ENCODE results near the gene SUN5. TPM values are rescaled to one million over a fixed set of nuclear protein-coding genes. Genes with fewer than 3 reads are reported as not detected.
A peak's percentile ranks its signal among the peaks of the same experiment; 100 is the strongest.

Gene SUN5
- total RNA-seq, 1 experiment from 2014 or later: not detected

DNA sequence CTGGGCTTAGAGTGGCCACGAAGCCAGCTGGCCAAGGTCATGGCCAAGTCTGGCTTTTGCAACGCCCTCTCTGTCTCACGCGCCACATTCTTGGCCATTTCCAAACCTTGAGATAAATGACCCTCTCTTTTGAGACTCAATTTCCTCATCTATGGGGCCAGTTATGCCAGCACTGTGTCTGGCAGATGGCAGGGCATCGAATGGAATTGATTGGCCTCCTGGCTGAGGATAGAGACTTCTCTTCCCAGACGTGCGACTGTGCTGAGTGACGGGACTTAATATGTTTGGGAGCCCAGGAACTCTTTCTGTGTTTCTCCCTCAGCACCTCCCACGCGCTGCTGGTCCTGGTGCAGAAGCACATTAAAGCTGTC lies 10.9 kb upstream of the SUN5 start:
- Mint-ChIP-seq H3K9me3 (no peaks in the 10 kb centered on the region), H3K27ac (peak overlapping the region in 2 of 3 experiments; percentile 42 to 69; a peak in 4 of 7 replicates), H3K4me3 (no peak overlapping the region), H3K36me3 (ENCODE audit: insufficient read depth in 1 of 3, low read depth in 3 of 3) (no peaks in the 10 kb centered on the region), H3K4me1 (peaks cover 21 to 23% of the 10 kb centered on the region in 2 experiments), H3K27me3 (ENCODE audit: low read depth) (peaks cover 18% of the 10 kb centered on the region)
- H3K79me2 ChIP-seq (ENCODE audit: insufficient read depth, low read length): no peaks in the 10 kb centered on the region
- H3K9ac ChIP-seq (ENCODE audit: extremely low read depth, insufficient read length, low read length): no peak overlapping the region
- no peak overlapping the region for H4K5ac ChIP-seq (ENCODE audit: insufficient read length, low read depth, low read length)
- H3K14ac ChIP-seq (ENCODE audit: insufficient read depth, low read length): no peak overlapping the region
- no peak overlapping the region for H3K23ac ChIP-seq (ENCODE audit: insufficient read length, low read depth, low read length)
- no peak overlapping the region for H3K4ac ChIP-seq (ENCODE audit: low read depth, low read length)
- no peak overlapping the region for H3K27ac ChIP-seq (ENCODE audit: insufficient read length, low read depth, low read length)
- H2AFZ ChIP-seq (ENCODE audit: low read length): no peak overlapping the region
- no peaks in the 10 kb centered on the region for H4K20me1 ChIP-seq (ENCODE audit: control insufficient read depth, insufficient read depth, insufficient read length)
- no peaks in the 10 kb centered on the region for H3K4me1 ChIP-seq (ENCODE audit: insufficient read depth, low read length)
- H2AK5ac ChIP-seq (ENCODE audit: insufficient read length, low read length): no peak overlapping the region
- no peak for DNase-seq
- no peak overlapping the region for H2BK12ac ChIP-seq (ENCODE audit: insufficient read length, low read depth, low read length)
- H2BK20ac ChIP-seq (ENCODE audit: low read depth, low read length, poor library complexity, severe bottlenecking): no peak overlapping the region
- no peaks in the 10 kb centered on the region for H3K9me3 ChIP-seq (ENCODE audit: control insufficient read depth, low read depth, low read length)
- no peaks in the 10 kb centered on the region for H3K23me2 ChIP-seq (ENCODE audit: insufficient read length, low read depth, low read length, poor library complexity, severe bottlenecking)
- H2BK5ac ChIP-seq (ENCODE audit: insufficient read length, low read length): no peak overlapping the region
- WGBS (ENCODE audit: extremely low coverage, insufficient read length, low lambda C conversion rate): no CpG with 5 or more reads among the region's 10 CpGs
- H3K79me1 ChIP-seq (ENCODE audit: insufficient read depth, low read depth, low read length, poor library complexity, severe bottlenecking): no peaks in the 10 kb centered on the region
- TF ChIP-seq, protein P1, sequence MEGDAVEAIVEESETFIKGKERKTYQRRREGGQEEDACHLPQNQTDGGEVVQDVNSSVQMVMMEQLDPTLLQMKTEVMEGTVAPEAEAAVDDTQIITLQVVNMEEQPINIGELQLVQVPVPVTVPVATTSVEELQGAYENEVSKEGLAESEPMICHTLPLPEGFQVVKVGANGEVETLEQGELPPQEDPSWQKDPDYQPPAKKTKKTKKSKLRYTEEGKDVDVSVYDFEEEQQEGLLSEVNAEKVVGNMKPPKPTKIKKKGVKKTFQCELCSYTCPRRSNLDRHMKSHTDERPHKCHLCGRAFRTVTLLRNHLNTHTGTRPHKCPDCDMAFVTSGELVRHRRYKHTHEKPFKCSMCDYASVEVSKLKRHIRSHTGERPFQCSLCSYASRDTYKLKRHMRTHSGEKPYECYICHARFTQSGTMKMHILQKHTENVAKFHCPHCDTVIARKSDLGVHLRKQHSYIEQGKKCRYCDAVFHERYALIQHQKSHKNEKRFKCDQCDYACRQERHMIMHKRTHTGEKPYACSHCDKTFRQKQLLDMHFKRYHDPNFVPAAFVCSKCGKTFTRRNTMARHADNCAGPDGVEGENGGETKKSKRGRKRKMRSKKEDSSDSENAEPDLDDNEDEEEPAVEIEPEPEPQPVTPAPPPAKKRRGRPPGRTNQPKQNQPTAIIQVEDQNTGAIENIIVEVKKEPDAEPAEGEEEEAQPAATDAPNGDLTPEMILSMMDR (conservative IDR thresholded peaks at IDR 0.05): no peak
- no peaks in the 10 kb centered on the region for H3K27me3 ChIP-seq (ENCODE audit: insufficient read depth, low read length)
- no peak overlapping the region for H3T11ph ChIP-seq (ENCODE audit: low read length)
- no peak overlapping the region for H2BK120ac ChIP-seq (ENCODE audit: low read depth, low read length, poor library complexity, severe bottlenecking)
- no peak overlapping the region for H2BK15ac ChIP-seq (ENCODE audit: low read depth, low read length)
- H3K18ac ChIP-seq (ENCODE audit: insufficient read length, low read depth, low read length): no peak overlapping the region
- H4K8ac ChIP-seq (replicated peaks; ENCODE audit: insufficient read length, low read depth, low read length): no peak overlapping the region
- no peak overlapping the region for H4K91ac ChIP-seq (ENCODE audit: insufficient read length, low read depth, low read length)
- H3K56ac ChIP-seq (ENCODE audit: insufficient read length, low read depth, low read length): no peak overlapping the region
- H3K4me2 ChIP-seq (ENCODE audit: insufficient read depth, insufficient read length, low read length): no peak overlapping the region
